MM.1S (cell line): ENCODE data around the gene GADD45G.

Experiments
- DNase-seq: peaks from one replicate; pipeline ENCODE4 v3.0.0-alpha.2; 2015
- H2AFZ ChIP-seq: fragments of 300-600 bp; sonication (generic); 2 replicates; pipeline ENCODE4 v1.6.0; 2016; ENCODE audit warnings: antibody characterized with exemption, low read length
- H3F3A ChIP-seq: fragments of 300-600 bp; sonication (generic); 2 replicates; pipeline ENCODE4 v1.6.1; 2016; ENCODE audit warnings: mild to moderate bottlenecking, antibody characterized with exemption, low read length, moderate library complexity, mixed read lengths; ENCODE audit not compliant: insufficient read depth
- H3K27ac ChIP-seq: fragments of 300-600 bp; sonication (generic); 2 replicates; pipeline ENCODE4 v1.5.1; 2016; ENCODE audit warnings: mild to moderate bottlenecking, low read length
- H3K27me3 ChIP-seq: fragments of 300-600 bp; sonication (generic); replicated peaks from 2 replicates; pipeline ENCODE4 v1.6.0; 2016; ENCODE audit warnings: low read length; ENCODE audit not compliant: insufficient read depth
- H3K36me3 ChIP-seq: fragments of 300-600 bp; sonication (generic); replicated peaks from 2 replicates; pipeline ENCODE4 v1.6.1; 2016; ENCODE audit warnings: mild to moderate bottlenecking, low read length, mixed read lengths; ENCODE audit not compliant: insufficient read depth
- H3K4me1 ChIP-seq: fragments of 300-600 bp; sonication (generic); 2 replicates; pipeline ENCODE4 v1.6.1; 2016; ENCODE audit warnings: low read length, mixed read lengths
- H3K4me2 ChIP-seq: fragments of 300-600 bp; sonication (generic); 2 replicates; pipeline ENCODE4 v1.6.0; 2016; ENCODE audit warnings: low read depth, low read length
- H3K4me3 ChIP-seq: fragments of 300-600 bp; sonication (generic); 2 replicates; pipeline ENCODE4 v1.5.1; 2016; ENCODE audit warnings: low read length, mixed read lengths
- H3K79me2 ChIP-seq: fragments of 300-600 bp; sonication (generic); 2 replicates; pipeline ENCODE4 v1.6.1; 2016; ENCODE audit warnings: mixed run types, low read length, mixed read lengths
- H3K9ac ChIP-seq: fragments of 300-600 bp; sonication (generic); 2 replicates; pipeline ENCODE4 v1.6.1; 2016; ENCODE audit warnings: low read length, mixed read lengths
- H3K9me2 ChIP-seq: fragments of 300-600 bp; sonication (generic); replicated peaks from 2 replicates; pipeline ENCODE4 v1.6.1; 2016; ENCODE audit warnings: mild to moderate bottlenecking, low read length, mixed read lengths; ENCODE audit not compliant: insufficient read depth
- H3K9me3 ChIP-seq: fragments of 300-600 bp; sonication (generic); replicated peaks from 2 replicates; pipeline ENCODE4 v1.6.1; 2016; ENCODE audit warnings: mild to moderate bottlenecking, low read length, mixed read lengths; ENCODE audit not compliant: insufficient read depth
- H4K20me1 ChIP-seq: fragments of 300-600 bp; sonication (generic); 2 replicates; pipeline ENCODE4 v1.6.1; 2016; ENCODE audit warnings: mild to moderate bottlenecking, low read length, moderate library complexity, mixed read lengths; ENCODE audit not compliant: insufficient read depth
- EZH2 ChIP-seq: fragments of 300-600 bp; sonication (generic); optimal IDR thresholded peaks from 2 replicates; pipeline ENCODE3; 2017; ENCODE audit warnings: low read depth, mild to moderate bottlenecking, antibody characterized with exemption, low read length, mixed read lengths
- EZH2phosphoT487 ChIP-seq: fragments of 300-600 bp; sonication (generic); IDR thresholded peaks from 2 replicates; pipeline ENCODE4 v1.6.1; 2018; ENCODE audit warnings: antibody characterized with exemption, low read length
- TF ChIP-seq, protein P1 (sequence below): fragments of 300-600 bp; sonication (generic); IDR thresholded peaks from 2 replicates; pipeline ENCODE4 v1.5.1; 2016; ENCODE audit warnings: antibody characterized with exemption, low read length, mixed read lengths

The GADD45G gene

DNA sequence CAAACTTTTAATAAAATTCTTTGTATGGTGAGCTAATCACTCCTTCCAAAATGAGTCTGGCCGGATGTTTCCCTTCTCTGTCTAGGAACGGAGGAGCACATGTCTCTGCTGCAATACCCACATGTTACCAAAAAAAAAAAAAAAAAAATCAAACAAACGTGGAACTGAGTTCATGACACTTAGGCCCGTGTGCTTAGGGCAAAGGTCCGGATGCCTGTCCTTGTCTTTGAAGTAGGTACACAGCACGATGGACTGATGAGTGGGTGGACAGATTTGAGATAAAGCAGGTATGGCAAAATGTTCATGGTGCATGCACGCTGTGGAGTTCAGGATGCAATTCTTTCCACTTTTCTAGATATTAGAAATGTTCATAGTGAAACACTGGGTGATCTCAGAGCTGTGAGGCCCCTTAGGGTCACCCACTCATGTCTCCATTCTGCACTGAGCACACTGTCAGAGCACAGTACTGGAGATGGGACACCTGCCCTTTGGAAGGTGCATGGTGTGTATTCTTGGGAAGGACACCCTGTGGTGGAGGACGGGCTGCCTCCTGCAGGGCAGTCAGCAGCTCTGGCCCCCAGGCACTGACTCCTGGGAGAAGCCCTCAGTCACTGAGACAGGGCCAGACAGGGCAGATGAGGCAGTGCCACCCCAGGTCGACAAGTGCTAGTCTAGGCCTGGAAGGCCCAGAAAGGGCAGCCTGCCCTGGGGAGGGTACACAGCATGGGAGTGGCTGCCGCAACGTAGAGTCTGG is 43.6 kb downstream of the GADD45G start:
- DNase-seq = no peak
- no peaks in the 10 kb centered on the region for H3K9me3 ChIP-seq
- H2AFZ ChIP-seq = no peak overlapping the region
- H3K79me2 ChIP-seq = no peaks in the 10 kb centered on the region
- no peaks in the 10 kb centered on the region for H3K9me2 ChIP-seq
- TF ChIP-seq EZH2phosphoT487 (no peak), EZH2 (no peak)
- TF ChIP-seq, protein P1, sequence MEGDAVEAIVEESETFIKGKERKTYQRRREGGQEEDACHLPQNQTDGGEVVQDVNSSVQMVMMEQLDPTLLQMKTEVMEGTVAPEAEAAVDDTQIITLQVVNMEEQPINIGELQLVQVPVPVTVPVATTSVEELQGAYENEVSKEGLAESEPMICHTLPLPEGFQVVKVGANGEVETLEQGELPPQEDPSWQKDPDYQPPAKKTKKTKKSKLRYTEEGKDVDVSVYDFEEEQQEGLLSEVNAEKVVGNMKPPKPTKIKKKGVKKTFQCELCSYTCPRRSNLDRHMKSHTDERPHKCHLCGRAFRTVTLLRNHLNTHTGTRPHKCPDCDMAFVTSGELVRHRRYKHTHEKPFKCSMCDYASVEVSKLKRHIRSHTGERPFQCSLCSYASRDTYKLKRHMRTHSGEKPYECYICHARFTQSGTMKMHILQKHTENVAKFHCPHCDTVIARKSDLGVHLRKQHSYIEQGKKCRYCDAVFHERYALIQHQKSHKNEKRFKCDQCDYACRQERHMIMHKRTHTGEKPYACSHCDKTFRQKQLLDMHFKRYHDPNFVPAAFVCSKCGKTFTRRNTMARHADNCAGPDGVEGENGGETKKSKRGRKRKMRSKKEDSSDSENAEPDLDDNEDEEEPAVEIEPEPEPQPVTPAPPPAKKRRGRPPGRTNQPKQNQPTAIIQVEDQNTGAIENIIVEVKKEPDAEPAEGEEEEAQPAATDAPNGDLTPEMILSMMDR = no peak
- no peak overlapping the region for H3K4me3 ChIP-seq
- H4K20me1 ChIP-seq = no peaks in the 10 kb centered on the region
- H3K27me3 ChIP-seq = no peaks in the 10 kb centered on the region
- H3K9ac ChIP-seq = no peak overlapping the region
- no peak overlapping the region for H3K27ac ChIP-seq
- H3K4me1 ChIP-seq = no peaks in the 10 kb centered on the region
- no peaks in the 10 kb centered on the region for H3K36me3 ChIP-seq
- no peaks in the 10 kb centered on the region for H3F3A ChIP-seq
- H3K4me2 ChIP-seq = no peak overlapping the region

DNA sequence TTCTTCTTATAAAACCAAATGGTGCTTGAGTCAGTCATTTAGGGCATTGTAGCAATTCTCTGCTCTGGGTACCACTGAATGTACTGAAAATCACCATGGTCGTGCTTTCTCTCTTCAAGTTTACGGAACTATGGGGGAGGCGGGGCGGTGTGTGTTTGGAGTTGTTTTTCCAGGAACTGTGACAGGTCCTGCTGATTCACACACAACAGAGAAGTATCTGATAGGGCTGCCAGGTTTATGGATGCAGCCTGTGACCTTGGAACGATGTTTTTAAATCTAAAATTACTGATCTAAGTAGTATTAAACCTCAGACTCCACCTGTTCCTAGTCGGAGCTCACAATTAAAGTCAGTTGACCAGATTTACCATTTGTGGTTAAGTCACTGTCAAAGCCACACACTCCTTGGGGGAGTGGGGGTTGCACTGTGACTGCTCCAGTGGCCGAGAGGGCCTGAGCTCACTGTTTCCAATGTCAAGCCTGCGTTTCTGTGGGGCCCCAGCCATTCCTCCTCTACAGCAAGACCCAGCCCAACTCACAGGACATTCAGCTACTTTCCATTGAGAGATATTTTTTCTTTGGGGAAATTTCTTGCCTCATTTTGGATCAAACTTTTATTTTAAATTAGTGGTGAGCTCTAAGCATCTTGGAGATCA is 44.4 kb downstream of the GADD45G start:
- no peaks in the 10 kb centered on the region for H3F3A ChIP-seq
- H3K4me1 ChIP-seq = no peaks in the 10 kb centered on the region
- H3K9me3 ChIP-seq = no peaks in the 10 kb centered on the region
- TF ChIP-seq EZH2phosphoT487 (no peak), EZH2 (no peak)
- TF ChIP-seq, protein P1 = no peak
- no peak overlapping the region for H3K27ac ChIP-seq
- H3K4me3 ChIP-seq = no peak overlapping the region
- H3K27me3 ChIP-seq = no peaks in the 10 kb centered on the region
- no peak for DNase-seq
- no peaks in the 10 kb centered on the region for H3K9me2 ChIP-seq
- H4K20me1 ChIP-seq = no peaks in the 10 kb centered on the region
- H3K4me2 ChIP-seq = no peak overlapping the region
- no peaks in the 10 kb centered on the region for H3K36me3 ChIP-seq
- no peak overlapping the region for H3K9ac ChIP-seq
- H3K79me2 ChIP-seq = no peaks in the 10 kb centered on the region
- H2AFZ ChIP-seq = no peak overlapping the region

DNA sequence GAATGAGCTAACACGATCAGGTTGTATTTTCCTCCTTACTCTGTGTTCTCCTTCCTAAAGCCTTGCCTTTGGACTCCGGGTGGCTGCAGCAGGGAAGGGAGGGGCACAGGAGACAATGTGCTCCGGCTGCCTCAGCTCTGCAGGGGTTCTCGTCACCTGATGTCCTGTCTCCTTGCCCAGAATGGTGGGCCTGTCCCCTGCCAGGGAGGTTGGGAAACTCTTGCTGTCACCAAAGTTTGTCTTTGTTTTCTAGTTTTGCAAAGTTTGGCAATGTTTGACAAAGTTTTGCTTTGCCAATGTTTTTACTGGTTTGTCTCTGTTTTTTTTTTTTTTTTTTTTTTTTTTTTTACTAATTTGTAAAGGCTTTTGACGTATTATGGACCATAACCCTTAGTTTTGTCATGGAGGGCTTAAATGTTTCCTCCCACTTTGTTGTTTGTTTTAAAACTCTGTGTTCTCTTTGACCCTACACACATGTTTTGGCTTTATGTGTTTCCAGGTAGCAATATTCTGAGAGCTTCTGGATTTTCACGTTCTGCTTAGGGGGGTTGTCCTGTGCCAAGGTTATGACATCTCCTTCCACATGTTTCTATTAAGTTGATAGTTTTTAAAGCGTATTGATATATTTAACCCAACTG is 49.3 kb downstream of the GADD45G start:
- no peaks in the 10 kb centered on the region for H3F3A ChIP-seq
- no peaks in the 10 kb centered on the region for H3K79me2 ChIP-seq
- H3K4me2 ChIP-seq = no peak overlapping the region
- no peaks in the 10 kb centered on the region for H4K20me1 ChIP-seq
- no peak overlapping the region for H3K4me3 ChIP-seq
- no peaks in the 10 kb centered on the region for H3K36me3 ChIP-seq
- no peak for DNase-seq
- H3K27ac ChIP-seq = no peak overlapping the region
- H3K9me3 ChIP-seq = no peaks in the 10 kb centered on the region
- H2AFZ ChIP-seq = no peak overlapping the region
- TF ChIP-seq, protein P1 = no peak
- no peak for TF ChIP-seq EZH2phosphoT487
- TF ChIP-seq EZH2 = no peak
- H3K4me1 ChIP-seq = no peaks in the 10 kb centered on the region
- H3K27me3 ChIP-seq = no peaks in the 10 kb centered on the region
- no peak overlapping the region for H3K9ac ChIP-seq
- no peaks in the 10 kb centered on the region for H3K9me2 ChIP-seq
